HCT116 (cell line): Measurements from ENCODE around the gene TAF8. TPM values are rescaled to one million over a fixed set of nuclear protein-coding genes. Genes with fewer than 3 reads are reported as not detected.

Source experiments
- ATAC-seq: fragments of 200-7000 bp; cut with Tn5 transposase; 2 replicates; pipeline ENCODE4 v1.9.1; 2020; ENCODE audit warnings: mild to moderate bottlenecking, moderate library complexity
- BruUV-seq: library from RNA; stranded (reverse); fragments of 400-500 nt; replicated peaks from 2 replicates; lab custom pipeline; 2021; lab: Mats Ljungman, UMichigan
- CTCF ChIA-PET: fragments of 300-600 bp; sonication (Branson Sonifier 250); formaldehyde crosslinking; loops from one replicate; lab custom pipeline; 2021; ENCODE audit warnings: antibody characterized with exemption; lab: Charles Lee
- POLR2A ChIA-PET: fragments of 300-600, 350-600 bp; sonication (Branson Sonifier 250); formaldehyde crosslinking; loops from one replicate; lab custom pipeline; 2021; ENCODE audit warnings: antibody characterized with exemption; lab: Charles Lee
- RAD21 ChIA-PET, 2 experiments: fragments of 300-600 bp; sonication (Branson Sonifier 250); formaldehyde crosslinking; loops; one replicate each; lab custom pipeline; 2023; ENCODE audit warnings: low total read pairs in 2 of 2; ENCODE audit not compliant: uncharacterized antibody in 2 of 2, unreplicated experiment in 2 of 2, low non-redundant PET in 1 of 2; lab: Charles Lee
- DNase-seq: peaks from one replicate; pipeline ENCODE4 v3.0.0-alpha.2; 2010; ENCODE audit warnings: low read depth, low spot score
- H2AFZ ChIP-seq: fragments of 200-600 bp; shearing (Covaris generic), sonication (generic); 2 replicates; pipeline ENCODE4 v1.6.1; 2017; ENCODE audit warnings: low read depth, mixed run types, mixed read lengths, antibody characterized with exemption, low read length; ENCODE audit not compliant: poor library complexity, severe bottlenecking
- H3K27ac ChIP-seq: 2 replicates; pipeline ENCODE4 v1.5.1; 2012; ENCODE audit warnings: low read depth, low read length
- H3K27me3 ChIP-seq: fragments of 200-600 bp; sonication (generic); 2 replicates; pipeline ENCODE4 v1.6.1; 2016; ENCODE audit warnings: mixed run types, low read length, mixed read lengths; ENCODE audit not compliant: insufficient read depth
- H3K36me3 ChIP-seq, 2 experiments: fragments of 200-500 bp in 1 of 2; fragments of 200-600 bp in 1 of 2; sonication (Bioruptor generic) in 1 of 2; sonication (generic) in 1 of 2; 2 replicates each; pipeline versions ENCODE4 v1.5.1 to v1.6.1; 2014 to 2016; ENCODE audit warnings: low read length in 2 of 2, inconsistent platforms in 1 of 2, mixed read lengths in 1 of 2, mixed run types in 1 of 2; ENCODE audit not compliant: insufficient read depth in 2 of 2, control insufficient read depth in 1 of 2
- H3K4me1 ChIP-seq, 2 experiments: fragments of 200-600 bp in 1 of 2; sonication (generic) in 1 of 2; 2 replicates each; pipeline versions ENCODE4 v1.5.1 to v1.6.1; 2012 to 2017; ENCODE audit warnings: low read length in 2 of 2, inconsistent platforms in 1 of 2, mild to moderate bottlenecking in 1 of 2, mixed read lengths in 1 of 2, mixed run types in 1 of 2, moderate library complexity in 1 of 2; ENCODE audit not compliant: insufficient read depth in 2 of 2, control insufficient read depth in 1 of 2
- H3K4me2 ChIP-seq: fragments of 200-600 bp; sonication (generic); 2 replicates; pipeline ENCODE4 v1.6.1; 2017; ENCODE audit warnings: mixed run types, low read length, mixed read lengths
- H3K4me3 ChIP-seq, 2 experiments: fragments of 200-600 bp in 1 of 2; sonication (generic) in 1 of 2; replicated peaks in 1 of 2; 2 replicates each; pipeline ENCODE4 v1.5.1; 2011 to 2016; ENCODE audit warnings: low read length in 2 of 2, control low read depth in 1 of 2, low read depth in 1 of 2, mild to moderate bottlenecking in 1 of 2, mixed read lengths in 1 of 2, mixed run types in 1 of 2
- H3K79me2 ChIP-seq: fragments of 200-600 bp; sonication (generic); 2 replicates; pipeline ENCODE4 v1.6.1; 2017; ENCODE audit warnings: mild to moderate bottlenecking, mixed run types, low read length, moderate library complexity, mixed read lengths; ENCODE audit not compliant: insufficient read depth
- H3K9ac ChIP-seq: fragments of 200-600 bp; sonication (generic); 2 replicates; pipeline ENCODE4 v1.6.1; 2016; ENCODE audit warnings: low read length, mixed read lengths
- H3K9me2 ChIP-seq: fragments of 200-600 bp; sonication (generic), shearing (Covaris generic); 2 replicates; pipeline ENCODE4 v1.6.1; 2017; ENCODE audit warnings: mixed run types, mild to moderate bottlenecking, moderate library complexity; ENCODE audit not compliant: insufficient read depth
- H3K9me3 ChIP-seq, 2 experiments: fragments of 200-500 bp in 1 of 2; fragments of 200-600 bp in 1 of 2; sonication (Bioruptor generic) in 1 of 2; sonication (generic) in 1 of 2; 2 replicates each; pipeline ENCODE4 v1.6.1; 2014 to 2017; ENCODE audit warnings: low read length in 2 of 2, mixed read lengths in 2 of 2, inconsistent platforms in 1 of 2, low read depth in 1 of 2, mild to moderate bottlenecking in 1 of 2, mixed run types in 1 of 2, moderate library complexity in 1 of 2; ENCODE audit not compliant: control insufficient read depth in 1 of 2, insufficient read depth in 1 of 2
- H4K20me1 ChIP-seq: fragments of 200-600 bp; sonication (generic), shearing (Covaris generic); 2 replicates; pipeline ENCODE4 v1.6.1; 2017; ENCODE audit warnings: mixed run types, mild to moderate bottlenecking, moderate library complexity; ENCODE audit not compliant: insufficient read depth
- CBX3 ChIP-seq: IDR thresholded peaks from 2 replicates; pipeline ENCODE4 v1.6.1; 2012; ENCODE audit warnings: low read depth
- ELF1 ChIP-seq: IDR thresholded peaks from 2 replicates; pipeline ENCODE4 v1.6.1; 2012; ENCODE audit warnings: low read depth, borderline replicate concordance
- EZH2phosphoT487 ChIP-seq: fragments of 200-600 bp; IDR thresholded peaks from 2 replicates; pipeline ENCODE4 v1.6.1; 2018; ENCODE audit warnings: antibody characterized with exemption, borderline replicate concordance
- FOSL1 ChIP-seq: IDR thresholded peaks from 2 replicates; pipeline ENCODE4 v1.6.1; 2012; ENCODE audit warnings: low read depth
- JUND ChIP-seq: IDR thresholded peaks from 2 replicates; pipeline ENCODE4 v1.6.1; 2012
- POLR2A ChIP-seq: IDR thresholded peaks from 2 replicates; pipeline ENCODE4 v1.7.0; 2011; ENCODE audit warnings: borderline replicate concordance; ENCODE audit not compliant: insufficient read depth, insufficient read length; ENCODE audit errors: extremely low read depth
- SIN3A ChIP-seq: IDR thresholded peaks from 2 replicates; pipeline ENCODE4 v1.6.1; 2012; ENCODE audit warnings: low read depth
- YY1 ChIP-seq: IDR thresholded peaks from 2 replicates; pipeline ENCODE4 v1.6.1; 2011; ENCODE audit warnings: low read length, low read depth, moderate library complexity, mild to moderate bottlenecking; ENCODE audit not compliant: insufficient replicate concordance; ENCODE audit errors: extremely low read depth
- ZFX ChIP-seq: fragments of 450-650 bp; IDR thresholded peaks from 2 replicates; pipeline ENCODE4 v1.6.1; 2017
- intact Hi-C: fragments of 100-400 bp; cut with micrococcal nuclease; formaldehyde crosslinking; loops from 2 replicates; pipeline ENCODE4 v1.10.0; 2022
- total RNA-seq: library from RNA; stranded (reverse); gene quantifications from one replicate; pipeline ENCODE4 v1.2.1, GENCODE V29; 2021; ENCODE audit not compliant: unreplicated experiment

TAF8 gene
- total RNA-seq, 1 experiment from 2014 or later: 29.5 TPM

DNA sequence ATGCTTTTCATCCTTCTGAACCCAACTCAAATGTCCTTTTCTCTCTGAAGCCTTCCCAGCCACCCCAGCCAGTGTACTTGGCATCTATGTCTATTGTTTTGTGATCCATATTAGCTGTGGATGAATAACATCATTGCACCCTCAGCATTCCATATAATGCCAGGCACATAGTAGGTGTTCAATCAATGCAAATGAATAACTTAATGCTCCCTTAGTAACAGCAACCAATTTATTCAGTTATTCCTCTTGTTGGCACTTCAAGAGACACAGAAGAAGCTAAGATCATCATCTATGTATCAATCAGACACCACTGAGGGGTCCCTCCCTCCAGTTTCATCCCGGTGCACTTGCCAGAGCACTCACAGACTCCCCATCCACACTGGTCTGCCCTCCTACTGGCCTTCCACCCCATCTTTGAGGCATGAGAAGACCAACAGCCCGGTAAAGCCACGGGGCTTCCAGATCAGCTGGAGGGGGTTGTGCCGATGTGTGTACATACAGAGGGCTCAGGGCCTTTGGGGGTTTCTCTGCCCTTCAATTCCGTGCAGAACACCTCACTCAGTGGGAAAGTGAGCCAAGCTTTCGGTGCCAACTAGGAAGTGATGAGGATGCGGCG, 2.4 kb upstream of the TAF8 start:
- Histone ChIP-seq H3K9me2 (no peaks in the 10 kb centered on the region), H3K4me1 (peaks cover 43 to 62% of the 10 kb centered on the region in 2 experiments), H3K27me3 (no peaks in the 10 kb centered on the region), H3K79me2 (peaks cover 7% of the 10 kb centered on the region), H2AFZ (no peak overlapping the region), H3K36me3 (no peaks in the 10 kb centered on the region), H4K20me1 (no peaks in the 10 kb centered on the region), H3K9me3 (no peaks in the 10 kb centered on the region), H3K27ac (peak overlapping the region; percentile 78; the same call in 1 of the 2 replicates), H3K9ac (peak overlapping the region; percentile 64), H3K4me3 (peak overlapping the region; percentile 60 to 76), H3K4me2 (peak overlapping the region; percentile 97)
- ATAC-seq: no peak
- no TSS peak for BruUV-seq
- no peak for DNase-seq
- ChIA-PET CTCF (interaction anchor here (0.7 to 4.3 kb wide), 3 partner anchors 16 to 261 kb away, joined by 4 to 21 read pairs (median 11); partner anchors contain the start of genes BYSL, MED20 and TOMM6), POLR2A (interaction anchor here (1.5 kb wide), 1 partner anchor 832 kb away, joined by 5 read pairs; the partner anchor contains the start of gene RPL7L1), RAD21 (no interaction called here)
- intact Hi-C loops: loop anchor here (5.0 kb wide), 1 partner anchor 126 kb away; the partner anchor contains the start of genes BYSL and MED20
- TF ChIP-seq ELF1 (no peak), POLR2A (no peak), YY1 (no peak), SIN3A (no peak), JUND (no peak), FOSL1 (no peak), CBX3 (no peak)

- TF ChIP-seq EZH2phosphoT487 (no peak), CBX3 (no peak), ZFX (no peak)
- DNase-seq: no peak
- no peaks in the 10 kb centered on the region for H3K9me3 ChIP-seq
- H3K79me2 ChIP-seq: peaks cover 7% of the 10 kb centered on the region
- H3K9me2 ChIP-seq: no peaks in the 10 kb centered on the region
- intact Hi-C loops: loop anchor here (5.0 kb wide), 1 partner anchor 127 kb away; the partner anchor contains the start of genes BYSL and MED20
- no peaks in the 10 kb centered on the region for H4K20me1 ChIP-seq
- ChIA-PET RAD21 (no interaction called here), POLR2A (interaction anchor here (0.8 to 1.5 kb wide), 2 partner anchors 107 to 830 kb away, joined by 3 to 5 read pairs; partner anchors contain the start of gene RPL7L1), CTCF (interaction anchor here (1.4 to 4.3 kb wide), 3 partner anchors 9 to 263 kb away, joined by 4 to 21 read pairs (median 11); partner anchors contain the start of genes BYSL, MED20 and TOMM6)
- peaks cover 40 to 56% of the 10 kb centered on the region in 2 experiments for H3K4me1 ChIP-seq
- peak overlapping the region; percentile 60 to 76 for H3K4me3 ChIP-seq
- ATAC-seq: no peak
- H3K9ac ChIP-seq: peak overlapping the region; percentile 64; the same call in 1 of the 2 replicates
- H3K4me2 ChIP-seq: peak overlapping the region; percentile 97
- H3K36me3 ChIP-seq: peaks cover 3 to 6% of the 10 kb centered on the region in 2 experiments; a peak in 1 of 4 replicates
- peak overlapping the region; percentile 78; the same call in 1 of the 2 replicates for H3K27ac ChIP-seq
- H2AFZ ChIP-seq: peak overlapping the region; percentile 67
- no TSS peak for BruUV-seq
- no peaks in the 10 kb centered on the region for H3K27me3 ChIP-seq
These were observed 1.1 kb upstream of the TAF8 start for GRCh38 chr6:42049116-42049809.
